ENCODE results near the gene MCUB.
"Not testable (repeated sequence)": the region's sequence is repeated elsewhere in the genome, so short reads cannot be mapped to it uniquely, and the experiment has no call there.

MCUB gene

DNA sequence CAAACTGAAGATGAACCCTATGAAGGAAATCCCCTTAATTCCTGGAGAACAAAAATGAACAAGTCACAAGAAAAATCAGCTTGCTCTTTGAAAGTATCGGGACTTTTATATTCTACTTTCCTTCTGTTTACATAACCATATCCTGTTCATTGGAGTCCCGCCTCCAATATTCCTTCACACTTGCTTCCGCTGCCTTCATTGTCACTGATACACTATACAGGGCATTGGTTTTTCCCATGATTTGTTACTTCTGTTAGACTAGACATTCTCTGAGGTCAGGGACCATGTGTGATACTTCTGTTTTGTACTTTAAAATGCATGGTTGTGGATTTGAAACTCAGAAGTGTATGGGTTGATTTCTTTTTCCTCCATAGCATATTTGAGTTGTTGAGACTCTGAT, 18.8 kb downstream of the MCUB start:
- no peak for DNase-seq (ENCODE audit: low spot score)

DNA sequence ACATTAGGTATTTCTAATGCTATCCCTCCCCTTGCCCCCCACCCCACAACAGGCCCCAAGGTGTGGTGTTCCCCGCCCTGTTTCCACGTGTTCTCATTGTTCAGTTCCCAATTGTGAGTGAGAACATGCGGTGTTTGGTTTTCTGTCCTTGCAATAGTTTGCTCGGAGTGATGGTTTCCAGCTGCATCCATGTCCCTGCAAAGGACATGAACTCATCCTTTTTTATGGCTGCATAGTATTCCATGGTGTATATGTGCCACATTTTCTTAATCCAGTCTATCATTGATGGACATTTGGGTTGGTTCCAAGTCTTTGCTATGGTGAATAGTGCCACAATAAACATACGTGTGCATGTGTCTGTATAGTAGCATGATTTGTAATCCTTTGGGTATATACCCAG, 20.0 kb downstream of the MCUB start:
- not testable (repeated sequence) for DNase-seq (ENCODE audit: low spot score)

DNA sequence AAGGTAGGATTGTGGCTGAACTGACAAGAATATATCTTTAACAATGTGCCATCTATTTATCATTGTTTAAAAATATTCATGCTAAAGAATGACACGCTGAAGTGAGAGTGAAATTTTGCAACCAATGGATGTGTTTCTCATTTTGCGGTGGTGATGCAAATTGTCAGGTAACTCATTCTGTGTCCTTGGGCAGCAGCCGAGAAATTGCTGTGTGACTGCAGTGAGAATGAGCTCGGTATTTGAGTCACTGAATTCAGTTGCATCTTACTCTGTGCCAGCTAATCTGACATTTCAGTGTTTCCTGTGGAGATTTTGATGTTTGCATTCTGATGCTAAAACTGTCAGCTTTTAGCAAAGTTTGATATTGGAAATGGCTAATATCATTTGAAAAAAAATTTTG, 28.1 kb downstream of the MCUB start:
- peak; percentile 12 for DNase-seq (ENCODE audit: low spot score)

DNA sequence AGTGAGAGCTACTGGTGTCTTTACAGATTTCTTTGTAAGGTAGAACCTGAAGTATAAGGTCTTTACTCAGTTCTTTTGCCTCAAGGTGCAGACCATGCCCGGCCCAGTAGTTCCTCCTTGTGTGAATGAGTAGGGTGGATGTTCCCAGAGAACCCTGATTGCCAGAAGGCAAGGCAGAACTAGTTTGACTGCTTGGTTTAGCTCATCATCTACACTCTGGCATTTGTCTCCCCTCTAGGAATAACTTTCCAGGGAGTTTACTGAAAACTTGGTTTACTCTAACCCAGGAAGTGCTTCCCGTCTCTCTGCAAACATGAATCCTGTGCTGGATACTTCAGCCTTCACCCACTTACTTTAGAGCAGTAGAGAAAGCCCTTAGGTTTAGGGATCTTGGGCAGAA, 29.1 kb downstream of the MCUB start:
- no peak for DNase-seq (ENCODE audit: low spot score)

DNA sequence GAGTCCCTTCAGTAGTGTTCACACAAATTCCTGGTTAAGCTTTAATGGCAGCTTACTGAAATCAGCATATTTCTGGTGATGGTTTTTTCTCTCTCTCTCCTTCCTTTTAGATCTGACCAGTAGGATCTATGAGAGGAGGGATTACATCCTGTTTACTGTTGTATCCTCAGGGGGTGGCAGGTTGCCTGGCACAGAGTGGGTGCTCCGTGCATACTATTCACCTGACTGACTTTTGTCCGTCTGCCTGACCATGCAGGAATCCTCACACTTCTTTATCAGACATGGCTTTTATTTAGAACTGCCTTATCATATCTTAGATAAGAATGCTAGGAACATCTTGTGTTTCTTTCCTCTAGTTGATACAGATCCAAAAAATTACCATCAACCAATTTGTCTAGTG, 29.6 kb downstream of the MCUB start:
- no peak for DNase-seq (ENCODE audit: low spot score)

DNA sequence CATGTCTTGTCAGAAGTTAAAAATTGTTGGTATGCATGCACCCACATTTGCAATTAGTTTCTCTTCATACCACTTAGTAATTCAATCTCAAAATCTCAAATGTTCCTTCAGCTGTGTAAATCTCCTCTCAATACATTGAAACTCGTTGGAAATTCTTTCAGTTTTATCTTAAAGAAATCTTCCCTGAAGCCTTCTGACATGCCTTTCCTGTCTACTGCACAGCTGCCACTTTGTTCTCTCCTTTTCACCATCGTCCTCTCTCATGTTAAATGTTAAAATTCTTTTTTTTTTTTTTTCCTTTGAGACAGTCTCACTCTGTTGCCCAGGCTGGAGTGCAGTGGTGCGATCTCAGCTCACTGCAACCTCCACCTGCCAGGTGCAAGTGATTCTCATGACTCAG, 30.9 kb downstream of the MCUB start:
- no peak for DNase-seq (ENCODE audit: low spot score)

DNA sequence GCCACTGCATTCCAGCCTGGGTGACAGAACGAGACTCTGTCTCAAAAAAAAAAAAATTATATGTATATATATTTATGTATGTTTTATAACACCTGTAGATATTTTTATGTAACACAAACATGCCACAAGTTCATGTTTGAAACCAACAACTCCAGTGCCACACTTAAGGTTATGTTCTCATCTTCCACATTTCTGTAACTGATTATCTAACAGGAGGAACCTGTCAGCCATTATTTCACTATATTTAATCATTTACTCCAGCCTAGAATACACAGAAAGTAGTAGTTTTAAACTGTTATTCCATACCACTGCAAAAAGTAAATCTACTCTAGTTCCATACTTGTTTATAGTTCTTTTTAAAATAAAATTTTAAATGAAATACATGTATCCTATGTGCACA, 32.3 kb downstream of the MCUB start:
- no peak for DNase-seq (ENCODE audit: low spot score)

DNA sequence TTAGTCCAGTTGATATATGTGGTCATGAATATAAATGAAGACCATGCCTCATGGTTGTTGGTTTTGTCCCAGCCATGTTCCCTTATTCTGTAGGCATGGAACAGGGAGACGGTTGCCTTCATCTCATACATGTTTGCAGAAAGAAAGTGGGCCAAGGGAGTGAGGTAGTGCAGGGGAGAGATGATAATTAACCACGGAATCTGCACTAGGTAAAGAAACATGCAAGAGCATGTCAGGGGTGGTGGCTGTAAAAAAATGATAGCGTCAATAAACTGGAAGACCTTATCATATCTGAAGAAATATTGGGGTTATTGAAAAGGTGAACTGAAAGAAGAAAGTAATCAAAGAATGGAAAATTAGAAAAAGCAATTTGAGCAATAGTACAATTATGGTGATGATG, 35.1 kb downstream of the MCUB start:
- not testable (repeated sequence) for DNase-seq (ENCODE audit: low spot score)

DNA sequence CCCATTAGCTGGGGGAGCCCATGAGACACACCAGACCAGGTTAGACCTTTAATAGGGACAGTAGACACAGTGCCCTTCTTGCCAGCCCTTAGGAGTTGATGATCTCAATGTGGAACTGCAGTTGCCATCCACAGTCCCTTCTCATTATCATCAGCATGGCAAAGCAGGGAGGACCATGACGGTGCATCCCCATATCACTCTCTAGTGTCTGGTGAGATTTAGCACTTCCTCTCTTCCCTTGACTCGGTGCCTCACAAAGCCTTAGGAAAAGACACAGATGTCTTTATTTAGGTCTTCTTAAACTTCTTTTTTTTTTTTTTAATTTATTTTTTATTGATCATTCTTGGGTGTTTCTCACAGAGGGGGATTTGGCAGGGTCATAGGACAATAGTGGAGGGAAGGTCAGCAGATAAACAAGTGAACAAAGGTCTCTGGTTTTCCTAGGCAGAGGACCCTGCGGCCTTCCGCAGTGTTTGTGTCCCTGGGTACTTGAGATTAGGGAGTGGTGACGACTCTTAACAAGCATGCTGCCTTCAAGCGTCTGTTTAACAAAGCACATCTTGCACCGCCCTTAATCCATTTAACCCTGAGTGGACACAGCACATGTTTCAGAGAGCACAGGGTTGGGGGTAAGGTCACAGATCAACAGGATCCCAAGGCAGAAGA, 36.5 kb downstream of the MCUB start:
- DNase-seq (ENCODE audit: low spot score), result not testable (repeated sequence)

DNA sequence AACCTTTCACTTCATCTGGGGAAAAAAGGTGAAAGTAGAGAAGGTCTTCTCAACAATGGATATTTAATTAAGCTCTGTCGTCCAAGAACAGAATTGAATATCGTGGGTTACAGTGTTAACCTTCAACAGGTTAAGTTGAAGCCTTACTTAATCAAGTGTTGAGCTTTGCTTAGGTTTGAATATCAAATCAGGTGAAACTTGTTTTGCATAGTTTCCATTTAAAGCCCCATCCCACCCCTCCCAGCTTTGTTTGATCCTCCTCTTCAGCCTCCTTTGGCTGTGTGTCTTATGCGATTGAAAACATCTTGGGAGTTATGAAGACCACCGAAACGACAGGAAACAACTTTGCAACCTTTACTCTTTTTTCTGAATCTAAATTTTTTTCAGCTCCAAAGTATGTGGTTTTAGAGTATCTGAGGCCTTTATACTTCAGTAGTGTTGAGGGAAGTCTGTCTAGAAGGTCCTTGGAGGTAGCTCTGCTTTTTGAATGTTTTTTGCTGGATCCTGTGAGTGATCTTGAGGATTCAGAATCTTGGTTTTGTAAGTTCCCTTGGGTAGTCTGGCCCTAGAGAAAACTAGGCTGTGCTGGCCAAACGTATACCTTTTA, 39.1 kb downstream of the MCUB start:
- no peak for DNase-seq (ENCODE audit: low spot score)

DNA sequence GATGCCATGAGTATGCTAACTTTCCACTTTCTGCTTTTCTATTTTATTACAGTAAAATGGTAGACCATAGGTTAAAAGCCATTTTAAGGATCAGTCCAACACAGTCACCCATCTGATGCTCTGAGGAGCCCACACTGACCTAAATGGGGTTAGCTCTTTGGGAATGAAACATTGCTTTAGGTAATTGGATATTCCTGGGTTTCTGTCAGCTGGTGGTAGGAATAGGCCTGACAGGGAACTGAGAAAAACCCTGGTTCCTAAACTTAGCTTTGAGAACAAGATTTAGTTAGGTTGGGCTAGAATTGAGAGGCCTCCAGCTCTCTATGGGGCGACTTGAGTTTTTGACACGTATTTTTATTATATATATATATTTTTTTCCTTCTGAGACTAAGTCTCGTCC, 40.4 kb downstream of the MCUB start:
- no peak for DNase-seq (ENCODE audit: low spot score)

DNA sequence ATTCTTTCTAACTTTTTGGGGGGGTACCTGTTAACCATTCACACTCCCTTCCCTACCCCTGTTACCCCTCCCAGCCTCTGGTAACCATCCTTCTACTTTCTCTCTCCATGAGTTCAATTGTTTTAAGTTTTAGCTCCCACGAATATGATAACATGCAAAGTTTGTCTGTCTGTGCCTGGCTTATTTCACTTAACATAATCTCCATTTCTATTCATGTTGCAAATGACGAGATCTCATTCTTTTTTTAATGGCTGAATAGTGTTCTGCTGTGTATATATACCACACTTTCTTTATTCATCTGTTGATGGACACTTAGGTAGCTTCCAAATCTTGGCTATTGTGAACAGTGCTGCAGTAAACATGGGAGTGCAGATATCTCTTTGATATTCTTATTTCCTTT, 41.3 kb downstream of the MCUB start:
- DNase-seq (ENCODE audit: low spot score), result no peak

DNA sequence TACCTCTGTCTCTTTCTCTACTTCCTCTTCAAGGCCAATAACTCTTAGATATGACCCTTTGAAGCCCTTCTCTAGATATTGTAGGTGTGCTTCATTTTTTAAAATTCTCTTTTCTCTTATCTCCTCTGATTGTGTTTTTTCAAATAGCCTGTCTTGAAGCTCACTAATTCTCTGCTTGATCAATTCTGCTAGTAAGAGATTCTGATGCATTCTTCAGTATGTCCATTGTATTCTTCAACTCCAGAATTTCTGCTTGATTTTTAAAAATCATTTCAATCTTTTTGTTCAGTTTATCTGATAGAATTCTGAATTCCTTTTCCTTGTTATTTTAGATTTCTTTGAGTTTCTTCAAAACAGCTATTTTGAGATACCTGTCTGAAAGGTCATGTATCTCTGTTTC, 47.9 kb downstream of the MCUB start:
- no peak for DNase-seq (ENCODE audit: low spot score)

DNA sequence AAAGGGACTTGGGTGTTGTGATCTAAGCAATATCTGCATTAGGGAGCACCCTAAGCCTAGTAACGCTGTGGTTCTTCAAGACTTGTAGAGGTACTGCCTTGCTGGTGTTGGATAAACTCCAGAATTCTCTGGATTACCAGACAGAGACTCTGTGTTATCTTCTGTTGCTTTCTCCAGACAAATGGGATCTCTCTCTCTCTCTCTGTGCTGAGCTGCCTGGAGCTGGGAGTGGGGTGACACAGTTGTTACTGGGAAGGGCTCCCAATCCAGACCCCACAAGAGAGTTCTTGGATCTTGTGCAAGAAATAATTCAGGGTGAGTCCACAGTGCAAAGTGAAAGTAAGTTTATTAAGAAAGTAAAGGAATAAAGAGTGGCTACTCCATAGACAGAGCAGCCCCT, 48.8 kb downstream of the MCUB start:
- no peak for DNase-seq (ENCODE audit: low spot score)

DNA sequence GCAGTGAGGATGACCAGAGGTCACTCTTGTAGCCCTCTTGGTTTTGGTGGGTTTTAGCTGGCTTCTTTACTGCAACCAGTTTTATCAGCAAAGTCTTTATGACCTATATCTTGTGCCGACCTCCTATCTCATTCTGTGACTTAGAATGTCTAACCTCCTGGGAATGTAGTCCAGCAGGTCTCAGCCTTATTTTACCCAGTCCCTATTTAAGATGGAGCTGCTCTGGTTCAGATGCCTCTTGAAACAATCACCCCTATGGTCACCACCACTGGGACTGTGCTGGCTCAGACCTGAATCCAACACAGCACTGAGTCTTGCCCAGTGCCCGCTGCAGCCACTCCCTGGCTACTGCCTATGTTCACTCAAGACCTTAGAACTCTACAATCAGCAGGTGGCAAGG, 49.4 kb downstream of the MCUB start:
- DNase-seq (ENCODE audit: low spot score), result no peak

DNA sequence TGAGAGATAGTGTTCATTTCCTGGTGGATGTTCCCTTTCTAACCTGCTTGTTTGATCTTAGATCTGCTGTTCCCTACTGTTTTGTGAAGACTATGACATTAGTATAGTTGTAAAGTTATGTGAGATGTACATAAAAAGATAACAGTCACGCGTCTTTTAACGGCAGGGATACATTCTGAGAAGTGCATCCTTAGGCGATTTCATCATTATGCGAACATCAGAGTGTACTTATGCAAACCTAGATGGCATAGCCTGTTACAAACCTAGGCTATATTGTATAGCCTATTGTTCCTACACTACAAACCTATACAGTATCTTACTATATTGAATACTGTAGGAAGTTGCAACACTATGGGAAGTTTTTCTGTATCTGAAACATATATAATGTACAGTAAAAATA, 50.4 kb downstream of the MCUB start:
- no peak for DNase-seq (ENCODE audit: low spot score)

DNA sequence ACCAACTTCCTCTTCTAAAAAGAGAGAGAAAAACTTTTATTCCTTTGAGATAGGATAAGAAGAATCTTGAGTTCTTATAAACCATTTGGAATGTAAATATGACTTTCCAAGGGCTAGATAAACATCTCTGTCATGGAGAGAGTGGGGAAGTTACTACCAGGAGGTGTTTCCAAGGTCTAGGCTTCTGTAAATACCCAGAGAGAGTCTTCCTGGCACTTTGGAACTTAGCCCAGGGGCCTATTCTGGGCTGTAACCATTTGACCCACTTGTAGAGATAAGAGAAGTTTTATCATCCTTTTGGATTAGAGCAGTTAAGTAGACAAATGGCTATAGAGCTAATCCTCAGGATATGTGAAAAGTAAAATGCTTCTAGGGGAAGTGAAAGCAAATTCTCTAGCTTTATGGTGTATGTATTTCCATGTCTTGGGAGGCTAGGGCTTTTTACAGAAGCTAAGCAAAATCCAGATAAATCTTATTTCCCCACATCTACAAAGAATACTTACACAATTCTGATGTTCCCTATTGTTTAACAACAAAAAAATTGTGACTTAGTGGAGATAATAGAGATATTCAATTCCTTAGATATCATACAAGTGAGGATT, 51.1 kb downstream of the MCUB start:
- DNase-seq (ENCODE audit: low spot score), result no peak

DNA sequence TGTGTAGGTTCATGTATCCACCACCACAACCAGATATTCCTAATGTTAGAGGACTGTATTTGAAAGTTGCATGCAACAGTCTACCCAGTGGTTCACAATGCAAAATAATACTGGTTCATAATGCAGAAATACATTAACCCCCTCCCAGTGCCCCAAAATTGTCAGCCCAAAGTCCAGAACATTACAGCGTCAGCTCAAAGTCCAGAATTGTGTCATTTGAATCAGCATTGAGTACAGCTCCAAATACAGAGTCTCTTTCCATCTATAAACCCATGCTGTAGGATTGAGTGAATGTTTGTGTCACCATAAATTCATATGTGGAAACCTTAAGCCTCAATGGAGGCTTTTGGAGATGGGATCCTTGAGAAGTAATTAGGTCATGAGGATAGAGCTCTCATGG, 54.0 kb downstream of the MCUB start:
- no peak for DNase-seq (ENCODE audit: low spot score)

DNA sequence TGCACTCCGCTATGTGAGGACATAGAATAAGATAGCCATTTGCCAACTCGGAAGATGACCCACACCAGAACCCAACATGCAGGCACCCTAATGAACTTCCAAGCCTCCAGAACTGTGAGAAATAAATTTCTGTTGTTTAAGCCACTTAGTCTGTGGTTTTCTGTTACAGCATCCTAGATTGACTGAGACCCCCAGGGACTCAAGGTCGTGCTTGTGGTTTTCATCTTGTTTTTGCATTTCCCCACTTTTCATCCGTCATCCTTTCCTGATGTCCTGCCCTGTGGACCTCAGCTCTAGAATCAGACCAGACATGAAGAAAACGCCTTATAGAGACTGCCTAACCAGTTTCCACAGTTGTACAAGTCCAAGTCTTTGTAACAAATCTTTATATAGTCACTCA, 54.4 kb downstream of the MCUB start:
- no peak for DNase-seq (ENCODE audit: low spot score)

DNA sequence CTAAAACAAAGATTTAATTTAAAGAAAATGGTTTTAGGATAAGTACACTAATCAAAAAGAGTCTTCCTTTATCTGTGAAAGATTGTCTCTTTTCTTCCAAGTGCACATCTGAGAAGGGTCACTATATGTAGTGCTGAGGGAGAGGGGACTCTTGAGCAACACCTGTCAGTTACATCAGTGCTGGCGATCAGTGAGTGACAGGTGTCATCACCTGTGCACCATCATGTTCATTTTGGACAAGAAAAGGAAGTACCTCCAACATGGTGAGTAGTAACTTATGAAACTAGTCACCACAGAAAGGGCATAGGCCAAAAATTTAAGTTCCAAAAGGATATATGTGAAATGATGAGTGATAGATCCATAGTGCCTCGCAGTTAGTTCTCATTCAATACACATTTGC, 55.7 kb downstream of the MCUB start:
- DNase-seq (ENCODE audit: low spot score), result no peak

DNA sequence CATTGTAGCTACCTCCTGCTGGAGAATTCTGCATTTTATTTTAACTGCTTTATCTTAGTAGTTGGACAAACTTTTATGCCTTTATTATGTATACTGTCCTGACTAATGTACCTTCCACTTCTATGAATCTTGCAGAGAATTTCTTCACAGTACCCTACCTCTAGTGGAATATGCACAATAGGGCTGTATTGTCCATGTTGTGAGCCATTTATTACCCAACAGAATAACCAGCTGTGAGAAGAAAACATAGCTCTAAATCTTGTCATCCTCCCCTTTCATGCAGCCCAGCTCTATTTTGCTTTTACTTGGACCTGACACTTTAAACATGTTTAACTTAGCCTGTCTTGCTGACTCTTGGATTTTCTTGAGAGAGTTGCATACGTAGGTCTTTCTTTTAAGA, 56.2 kb downstream of the MCUB start:
- DNase-seq (ENCODE audit: low spot score), result no peak

DNA sequence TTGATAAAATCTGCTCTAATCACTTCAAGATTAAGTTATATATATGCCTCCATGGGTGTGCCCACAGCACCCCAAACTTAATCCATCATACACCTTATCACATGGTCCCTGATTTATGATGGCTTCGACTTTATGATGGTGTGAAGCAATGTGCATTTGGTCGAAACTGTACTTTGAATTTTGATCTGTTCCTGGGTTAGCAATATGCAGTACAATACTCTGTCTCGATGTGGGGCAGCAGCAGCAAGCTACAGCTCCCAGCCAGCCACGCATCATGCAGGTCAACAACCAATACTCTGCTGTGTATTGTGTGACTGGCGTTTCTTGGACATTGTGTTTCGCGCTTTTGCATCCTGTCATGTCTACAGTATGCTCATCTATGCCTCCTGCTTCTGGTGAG, 62.6 kb downstream of the MCUB start:
- DNase-seq (ENCODE audit: low spot score), result no peak

DNA sequence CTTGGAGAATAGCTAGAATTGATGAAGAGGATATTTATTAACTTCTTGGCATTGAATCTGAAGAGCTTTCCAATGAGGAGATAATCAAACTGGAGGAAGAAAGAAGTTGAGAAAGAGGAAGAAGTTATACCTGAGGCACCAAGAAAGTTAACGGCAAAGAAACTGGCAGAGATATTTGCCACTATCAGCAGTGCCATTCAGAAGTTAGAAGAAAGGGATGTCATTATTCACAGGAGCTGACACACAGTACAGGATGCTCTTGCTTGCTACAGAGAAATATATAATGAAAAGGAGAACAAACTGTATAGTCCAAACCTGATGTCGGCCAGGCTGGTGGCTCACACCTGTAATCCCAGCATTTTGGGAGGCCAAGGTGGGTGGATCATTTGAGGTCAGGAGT, 64.5 kb downstream of the MCUB start:
- DNase-seq (ENCODE audit: low spot score), result no peak

DNA sequence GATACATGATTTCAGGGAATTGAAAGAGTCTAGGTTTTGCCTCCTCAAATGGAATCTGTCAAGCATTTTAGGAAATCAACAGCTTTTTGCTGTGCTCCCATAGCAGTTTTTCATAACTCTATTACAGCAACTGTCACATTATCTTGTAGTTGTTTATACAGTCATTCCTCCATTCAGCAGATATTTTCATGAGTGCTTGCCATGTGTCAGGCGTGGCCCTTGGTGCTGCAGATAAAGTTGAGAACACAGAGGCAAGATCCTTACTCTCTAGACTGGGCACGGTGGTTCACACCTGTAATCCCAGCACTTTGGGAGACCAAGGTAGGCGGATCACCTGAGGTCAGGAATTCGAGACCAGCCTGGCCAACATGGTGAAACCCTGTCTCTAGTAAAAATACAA, 67.3 kb downstream of the MCUB start:
- no peak for DNase-seq (ENCODE audit: low spot score)

Measured in pons (tissue), 1 donor.